VCaP (cell line): ENCODE results near the gene COX8A.

ENCODE experiments used
- H3K27ac ChIP-seq: fragments of 450-650 bp; 2 replicates; pipeline ENCODE4 v1.5.1; 2017
- TF ChIP-seq, protein P1 (sequence below): fragments of 450-650 bp; conservative IDR thresholded peaks from 2 replicates; pipeline ENCODE4 v1.5.1; 2017; ENCODE audit warnings: mild to moderate bottlenecking, moderate library complexity

Gene COX8A, protein sequence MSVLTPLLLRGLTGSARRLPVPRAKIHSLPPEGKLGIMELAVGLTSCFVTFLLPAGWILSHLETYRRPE

GRCh38 chr11:63974259-63975143 lies at the start of gene COX8A:
Gene COX8A (plus strand): TSS chr11:63974620. CDS start chr11:63974681, 61 bp downstream.
- TF ChIP-seq, protein P1, sequence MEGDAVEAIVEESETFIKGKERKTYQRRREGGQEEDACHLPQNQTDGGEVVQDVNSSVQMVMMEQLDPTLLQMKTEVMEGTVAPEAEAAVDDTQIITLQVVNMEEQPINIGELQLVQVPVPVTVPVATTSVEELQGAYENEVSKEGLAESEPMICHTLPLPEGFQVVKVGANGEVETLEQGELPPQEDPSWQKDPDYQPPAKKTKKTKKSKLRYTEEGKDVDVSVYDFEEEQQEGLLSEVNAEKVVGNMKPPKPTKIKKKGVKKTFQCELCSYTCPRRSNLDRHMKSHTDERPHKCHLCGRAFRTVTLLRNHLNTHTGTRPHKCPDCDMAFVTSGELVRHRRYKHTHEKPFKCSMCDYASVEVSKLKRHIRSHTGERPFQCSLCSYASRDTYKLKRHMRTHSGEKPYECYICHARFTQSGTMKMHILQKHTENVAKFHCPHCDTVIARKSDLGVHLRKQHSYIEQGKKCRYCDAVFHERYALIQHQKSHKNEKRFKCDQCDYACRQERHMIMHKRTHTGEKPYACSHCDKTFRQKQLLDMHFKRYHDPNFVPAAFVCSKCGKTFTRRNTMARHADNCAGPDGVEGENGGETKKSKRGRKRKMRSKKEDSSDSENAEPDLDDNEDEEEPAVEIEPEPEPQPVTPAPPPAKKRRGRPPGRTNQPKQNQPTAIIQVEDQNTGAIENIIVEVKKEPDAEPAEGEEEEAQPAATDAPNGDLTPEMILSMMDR, result peak; percentile 71
- H3K27ac ChIP-seq, result peak within 1 kb of the TSS; percentile 99

- TF ChIP-seq, protein P1, result no peak
- H3K27ac ChIP-seq, result no peak overlapping the region
Measured at GRCh38 chr11:63929616-63930015, 44.8 kb upstream of the COX8A start.

DNA sequence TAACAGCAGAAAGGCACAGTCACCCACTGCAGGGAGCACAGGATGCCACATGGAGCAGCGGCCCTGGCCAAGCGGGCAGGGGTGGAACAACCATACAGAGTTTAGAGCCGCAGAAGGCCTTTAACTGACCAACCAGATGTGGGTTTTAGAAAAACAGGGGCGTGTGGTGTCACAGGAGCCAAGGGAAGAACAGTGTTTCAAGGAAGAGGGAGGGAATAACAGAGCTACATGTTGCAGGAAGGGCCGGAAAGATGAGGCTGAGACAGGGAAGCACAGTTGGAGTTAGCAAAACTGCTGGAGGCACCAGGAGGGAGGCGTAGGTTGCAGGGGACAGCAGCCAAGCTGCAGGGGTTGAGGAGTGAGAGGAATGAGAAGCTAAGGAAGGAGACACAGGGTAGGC lies 43.4 kb upstream of the COX8A start:
- no peak overlapping the region for H3K27ac ChIP-seq
- TF ChIP-seq, protein P1, result no peak

- no peak overlapping the region for H3K27ac ChIP-seq
- TF ChIP-seq, protein P1, result no peak
Measured at GRCh38 chr11:63931876-63932275, 42.5 kb upstream of the COX8A start.

- no peak overlapping the region for H3K27ac ChIP-seq
- TF ChIP-seq, protein P1, result no peak
Measured at GRCh38 chr11:63933459-63933858, 41.0 kb upstream of the COX8A start.

DNA sequence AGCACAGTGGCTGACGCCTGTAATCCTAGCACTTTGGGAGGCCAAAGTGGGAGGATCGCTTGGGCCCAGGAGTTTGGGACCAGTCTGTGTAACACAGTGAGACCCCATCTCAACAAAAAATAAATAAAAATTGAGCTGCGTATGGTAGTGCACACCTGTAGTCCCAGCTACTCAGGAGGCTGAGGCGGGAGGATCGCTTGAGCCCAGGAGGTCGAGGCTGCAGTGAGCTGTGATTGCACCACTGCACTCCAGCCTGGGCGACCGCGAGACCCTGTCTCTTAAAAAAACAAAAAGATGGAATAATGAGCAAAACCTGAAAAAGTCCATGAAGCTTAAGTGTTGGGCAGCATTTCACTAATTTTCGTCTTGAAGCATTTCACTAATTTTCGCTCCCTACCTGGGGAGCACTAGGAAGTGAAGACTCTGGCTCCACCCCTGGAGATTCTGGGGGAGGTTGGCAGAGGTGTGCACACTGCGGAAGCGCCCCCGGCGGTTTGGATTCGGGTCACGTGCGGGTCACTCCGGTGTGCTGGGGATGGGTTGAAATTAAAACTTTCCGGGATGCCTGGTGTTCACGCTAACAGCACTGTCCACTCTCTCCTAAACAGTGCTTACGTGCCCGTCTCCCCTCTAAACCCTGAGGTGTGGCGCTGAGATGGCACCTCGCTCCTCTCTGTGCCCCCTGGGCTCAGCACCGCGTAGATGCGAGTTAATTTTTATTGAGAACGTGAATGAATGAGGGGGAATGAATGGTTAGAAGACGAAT lies 36.5 kb upstream of the COX8A start:
- TF ChIP-seq, protein P1, result no peak; the same call in 1 of the 2 replicates
- H3K27ac ChIP-seq, result peak overlapping the region; percentile 81
